Cardiac muscle cell (in vitro differentiated cells and primary cell): ENCODE data around the gene KRTAP5-2. TPM values are rescaled to one million over a fixed set of nuclear protein-coding genes. Genes with fewer than 3 reads are reported as not detected.

Experiments used
- DNase-seq, 2 donors: peaks; one replicate each; pipeline versions ENCODE4 v3.0.0 to v3.0.0-alpha.2; 2010 to 2017; ENCODE audit warnings: low read depth in 1 of 2, low spot score in 1 of 2
- H3K27ac ChIP-seq: fragments of 200-600 bp; sonication (generic); 2 replicates; pipeline ENCODE4 v1.5.1; 2016
- H3K27me3 ChIP-seq: fragments of 200-600 bp; sonication (generic); 2 replicates; pipeline ENCODE4 v1.6.0; 2016; ENCODE audit warnings: control low read depth
- H3K36me3 ChIP-seq: fragments of 200-600 bp; sonication (generic); 2 replicates; pipeline ENCODE4 v1.5.1; 2016; ENCODE audit warnings: control low read depth
- H3K4me1 ChIP-seq: fragments of 200-600 bp; sonication (generic); 2 replicates; pipeline ENCODE4 v1.8.1; 2017; ENCODE audit warnings: low read depth, mild to moderate bottlenecking, mixed run types
- H3K4me3 ChIP-seq: fragments of 200-600 bp; sonication (generic); 2 replicates; pipeline ENCODE4 v1.5.1; 2016; ENCODE audit warnings: mild to moderate bottlenecking
- H3K9me3 ChIP-seq: fragments of 200-600 bp; sonication (generic); 2 replicates; pipeline ENCODE4 v1.5.1; 2017; ENCODE audit warnings: low read depth, mild to moderate bottlenecking, control low read depth
- CTCF ChIP-seq: IDR thresholded peaks from 2 replicates; pipeline ENCODE4 v1.5.1; 2012; ENCODE audit warnings: low read depth, mild to moderate bottlenecking, low read length
- polyA plus RNA-seq: library from polyadenylated mRNA; unstranded; fragments of >200 nt; fragmentation: Nextera tagmentation; extraction: Ambion mirVana; gene quantifications from 2 replicates; pipeline ENCODE4 v1.2.1, GENCODE V29; 2016
- total RNA-seq: library from RNA; depleted of rRNA; stranded (reverse); fragments of >200 nt; gene quantifications from 2 replicates; pipeline ENCODE4 v1.2.3, GENCODE V29; 2016

Gene KRTAP5-2
- total and polyA plus RNA-seq, 2 experiments from 2014 or later: not detected

GRCh38 chr11:1567052-1567720 is 30.9 kb downstream of the KRTAP5-2 start:
- Histone ChIP-seq H3K9me3 (no peaks in the 10 kb centered on the region), H3K27me3 (peaks cover 66% of the 10 kb centered on the region), H3K36me3 (no peaks in the 10 kb centered on the region), H3K4me3 (no peak overlapping the region), H3K27ac (no peak overlapping the region), H3K4me1 (no peaks in the 10 kb centered on the region)
- TF ChIP-seq CTCF: no peak
- DNase-seq: no peak

- H3K27me3 ChIP-seq: peaks cover 69% of the 10 kb centered on the region
- no peaks in the 10 kb centered on the region for H3K36me3 ChIP-seq
- H3K4me3 ChIP-seq: no peak overlapping the region
- TF ChIP-seq CTCF: no peak
- H3K9me3 ChIP-seq: no peaks in the 10 kb centered on the region
- no peaks in the 10 kb centered on the region for H3K4me1 ChIP-seq
- DNase-seq: no peak
- no peak overlapping the region for H3K27ac ChIP-seq
Observed at GRCh38 chr11:1566381-1567051, 31.6 kb downstream of the KRTAP5-2 start.

DNA sequence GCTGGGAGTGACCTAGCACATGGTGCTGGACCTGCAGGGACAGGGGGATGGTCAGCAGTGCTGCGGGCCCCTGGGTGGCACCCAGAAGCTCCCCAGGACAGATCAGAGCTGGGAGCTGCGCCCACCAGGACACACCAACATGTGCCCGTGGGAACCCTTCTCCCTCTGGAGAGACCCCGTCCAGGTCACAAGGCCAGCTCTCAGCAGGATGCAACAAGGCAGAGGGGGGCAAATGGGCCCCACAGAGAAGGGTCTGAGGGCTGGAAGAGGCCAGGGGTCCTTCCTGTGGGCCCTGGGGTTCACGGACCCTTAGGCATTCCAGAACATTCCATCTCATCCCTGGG is 32.2 kb downstream of the KRTAP5-2 start:
- Histone ChIP-seq H3K27ac (no peak overlapping the region), H3K4me1 (no peaks in the 10 kb centered on the region), H3K27me3 (peaks cover 67% of the 10 kb centered on the region), H3K36me3 (no peaks in the 10 kb centered on the region), H3K4me3 (no peak overlapping the region), H3K9me3 (no peaks in the 10 kb centered on the region)
- DNase-seq: no peak
- TF ChIP-seq CTCF: no peak

DNA sequence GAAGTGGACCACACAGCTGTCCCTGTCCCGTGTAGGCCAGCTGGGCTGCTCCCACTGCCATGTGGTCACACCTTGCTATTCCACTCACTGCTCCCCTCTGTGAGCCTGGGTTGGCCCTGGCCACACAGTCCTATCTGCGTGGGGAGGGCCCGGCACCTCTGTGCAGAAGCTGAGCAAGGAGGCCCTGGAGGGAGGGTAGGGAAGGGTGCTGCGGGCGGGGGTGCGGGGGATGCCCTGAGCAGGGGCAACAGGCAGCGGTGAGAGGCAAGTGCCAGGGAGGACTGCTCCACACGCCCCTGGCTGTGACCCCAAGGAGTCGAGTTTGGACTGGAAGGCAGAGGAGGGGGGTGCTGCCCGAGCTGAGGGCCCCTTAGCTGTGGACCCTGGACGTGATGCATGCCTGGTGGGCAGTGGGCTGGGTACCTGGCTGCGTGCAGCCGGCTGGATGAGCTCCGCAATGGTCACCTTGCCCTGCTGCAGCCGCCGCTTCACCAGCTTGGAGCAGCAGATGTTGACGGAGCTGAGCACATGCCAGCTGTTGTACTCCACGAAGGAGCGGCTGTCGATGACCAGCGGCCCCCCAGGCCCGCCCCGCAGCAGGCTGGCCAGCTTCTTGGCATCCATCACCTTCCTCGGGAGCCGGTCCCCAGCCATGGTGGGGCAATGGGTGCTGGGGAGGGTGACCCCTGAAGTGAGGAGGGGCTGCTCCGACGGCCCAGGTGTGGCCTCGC is 32.8 kb downstream of the KRTAP5-2 start:
- DNase-seq: no peak
- no peaks in the 10 kb centered on the region for H3K36me3 ChIP-seq
- H3K27me3 ChIP-seq: peaks cover 67% of the 10 kb centered on the region
- no peak for TF ChIP-seq CTCF
- no peaks in the 10 kb centered on the region for H3K9me3 ChIP-seq
- H3K4me3 ChIP-seq: no peak overlapping the region
- H3K4me1 ChIP-seq: no peaks in the 10 kb centered on the region
- no peak overlapping the region for H3K27ac ChIP-seq

GRCh38 chr11:1564535-1565172 is 33.4 kb downstream of the KRTAP5-2 start:
- Histone ChIP-seq H3K27me3 (peaks cover 67% of the 10 kb centered on the region), H3K4me1 (no peaks in the 10 kb centered on the region), H3K27ac (no peak overlapping the region), H3K4me3 (no peak overlapping the region), H3K9me3 (no peaks in the 10 kb centered on the region), H3K36me3 (no peaks in the 10 kb centered on the region)
- peak; percentile 50 to 79 for DNase-seq
- no peak for TF ChIP-seq CTCF
